ENCODE measurements around the gene BICC1. TPM values are rescaled to one million over a fixed set of nuclear protein-coding genes. Genes with fewer than 3 reads are reported as not detected.

The BICC1 gene
- total and polyA plus RNA-seq, 2 donors (not counting 1 experiment from before 2014, with no cell fraction given) = not detected

DNA sequence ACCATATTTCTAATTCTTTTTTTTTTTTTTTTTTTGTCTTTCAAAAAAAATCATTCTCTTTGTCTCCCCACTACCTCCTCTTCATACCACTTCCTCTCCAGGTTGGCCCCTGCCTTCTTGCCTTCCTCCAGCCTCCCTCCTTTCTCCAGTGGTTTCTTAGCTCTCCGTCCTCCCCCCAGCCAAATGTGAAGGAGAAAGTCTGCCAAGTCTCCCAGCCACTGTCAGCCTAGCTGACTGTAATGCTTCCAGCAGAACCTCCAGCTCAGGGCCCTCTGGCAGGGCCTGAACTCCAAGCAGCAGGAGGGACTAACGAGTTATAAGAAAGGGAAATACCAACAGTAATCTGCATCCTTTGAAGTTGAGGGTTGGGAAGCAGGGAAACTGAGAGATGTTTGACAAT lies 35.5 kb upstream of the BICC1 start:
- no peaks in the 10 kb centered on the region for H4K20me1 ChIP-seq (ENCODE audit: control insufficient read depth, insufficient read depth, low read length, poor library complexity, severe bottlenecking)
- H3K4me1 Mint-ChIP-seq = no peaks in the 10 kb centered on the region
- no peak overlapping the region for H3K4me3 Mint-ChIP-seq
- no peak overlapping the region for H2AFZ ChIP-seq (ENCODE audit: insufficient read depth, low read depth, low read length, poor library complexity, severe bottlenecking)
- H3K27me3 ChIP-seq (replicated peaks in 1 of 4; ENCODE audit: control extremely low read depth in 1 of 4, control insufficient read depth in 3 of 4, insufficient read depth in 4 of 4, low read length in 3 of 4) = no peaks in the 10 kb centered on the region
- H3K4me1 ChIP-seq (ENCODE audit: control insufficient read depth in 2 of 2, insufficient read depth in 2 of 2, low read length in 2 of 2) = no peaks in the 10 kb centered on the region
- POLR2A ChIA-PET = no interaction called here
- no peak for ATAC-seq (ENCODE audit: low read depth)
- no peak for TF ChIP-seq EZH2 (IDR thresholded peaks at IDR 0.05; ENCODE audit: borderline replicate concordance, insufficient read depth, low read depth, low read length, poor library complexity, severe bottlenecking)
- TF ChIP-seq, protein P1, sequence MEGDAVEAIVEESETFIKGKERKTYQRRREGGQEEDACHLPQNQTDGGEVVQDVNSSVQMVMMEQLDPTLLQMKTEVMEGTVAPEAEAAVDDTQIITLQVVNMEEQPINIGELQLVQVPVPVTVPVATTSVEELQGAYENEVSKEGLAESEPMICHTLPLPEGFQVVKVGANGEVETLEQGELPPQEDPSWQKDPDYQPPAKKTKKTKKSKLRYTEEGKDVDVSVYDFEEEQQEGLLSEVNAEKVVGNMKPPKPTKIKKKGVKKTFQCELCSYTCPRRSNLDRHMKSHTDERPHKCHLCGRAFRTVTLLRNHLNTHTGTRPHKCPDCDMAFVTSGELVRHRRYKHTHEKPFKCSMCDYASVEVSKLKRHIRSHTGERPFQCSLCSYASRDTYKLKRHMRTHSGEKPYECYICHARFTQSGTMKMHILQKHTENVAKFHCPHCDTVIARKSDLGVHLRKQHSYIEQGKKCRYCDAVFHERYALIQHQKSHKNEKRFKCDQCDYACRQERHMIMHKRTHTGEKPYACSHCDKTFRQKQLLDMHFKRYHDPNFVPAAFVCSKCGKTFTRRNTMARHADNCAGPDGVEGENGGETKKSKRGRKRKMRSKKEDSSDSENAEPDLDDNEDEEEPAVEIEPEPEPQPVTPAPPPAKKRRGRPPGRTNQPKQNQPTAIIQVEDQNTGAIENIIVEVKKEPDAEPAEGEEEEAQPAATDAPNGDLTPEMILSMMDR (IDR thresholded peaks at IDR 0.05) = no peak
- H3K9me3 Mint-ChIP-seq (ENCODE audit: insufficient read depth) = no peaks in the 10 kb centered on the region
- CTCF ChIA-PET = interaction anchor here (1.0 kb wide), 1 partner anchor 19 kb away, joined by 3 read pairs; no protein-coding TSS in a partner anchor
- no peaks in the 10 kb centered on the region for H3K9me3 ChIP-seq (ENCODE audit: control extremely low read depth in 1 of 3, control insufficient read depth in 2 of 3, insufficient read depth in 1 of 3, low read length in 2 of 3)
- H3K36me3 ChIP-seq (replicated peaks in 1 of 2; ENCODE audit: control extremely low read depth in 1 of 2, control insufficient read depth in 1 of 2, extremely low read depth in 1 of 2, insufficient read depth in 2 of 2, low read length in 1 of 2) = no peaks in the 10 kb centered on the region
- no peak overlapping the region for H3K4me3 ChIP-seq (ENCODE audit: control extremely low read depth in 1 of 5, extremely low read depth in 1 of 5, insufficient read depth in 1 of 5, low read depth in 2 of 5, low read length in 4 of 5)
- H3K27me3 Mint-ChIP-seq = peaks cover 11% of the 10 kb centered on the region
- WGBS (ENCODE audit: insufficient coverage) = 17% methylated on average over 1 of the region's 2 CpGs
- intact Hi-C loops (cut with micrococcal nuclease) = no loop called here
- H3K27ac ChIP-seq (ENCODE audit: low read length in 2 of 2) = no peak overlapping the region
- no peak overlapping the region for H3K4me2 ChIP-seq (replicated peaks; ENCODE audit: low read depth, low read length, poor library complexity, severe bottlenecking)
- H3K9ac ChIP-seq (ENCODE audit: low read length) = no peak overlapping the region
- DNase-seq = no peak
- H3K27ac Mint-ChIP-seq = no peak overlapping the region
- H3K79me2 ChIP-seq (ENCODE audit: control insufficient read depth, insufficient read depth, low read length) = no peaks in the 10 kb centered on the region

DNA sequence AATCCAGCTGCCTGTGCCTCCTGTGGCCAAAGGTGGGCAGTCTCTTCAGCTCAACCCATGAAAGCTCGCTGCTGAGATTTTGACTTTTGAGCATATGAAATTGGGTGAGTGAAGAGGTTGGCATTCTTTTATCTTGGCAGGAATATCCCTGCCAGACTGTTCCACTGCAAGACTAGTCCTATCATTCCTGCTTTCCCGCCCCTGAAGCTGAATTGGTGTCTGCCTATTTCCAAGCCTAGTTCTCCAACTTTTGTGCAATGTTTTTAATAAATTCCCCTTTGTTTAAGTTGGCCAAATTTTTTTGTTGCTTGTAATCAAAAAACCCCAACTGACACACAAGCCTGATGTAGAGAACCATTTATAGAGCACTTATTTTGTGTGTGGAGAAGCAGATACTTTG lies 34.8 kb upstream of the BICC1 start:
- Histone ChIP-seq H3K9ac (ENCODE audit: low read length) (no peak overlapping the region), H4K20me1 (ENCODE audit: control insufficient read depth, insufficient read depth, low read length, poor library complexity, severe bottlenecking) (no peaks in the 10 kb centered on the region), H3K4me3 (ENCODE audit: control extremely low read depth in 1 of 5, extremely low read depth in 1 of 5, insufficient read depth in 1 of 5, low read depth in 2 of 5, low read length in 4 of 5) (no peak overlapping the region), H3K9me3 (ENCODE audit: control extremely low read depth in 1 of 3, control insufficient read depth in 2 of 3, insufficient read depth in 1 of 3, low read length in 2 of 3) (no peaks in the 10 kb centered on the region), H3K27me3 (replicated peaks in 1 of 4; ENCODE audit: control extremely low read depth in 1 of 4, control insufficient read depth in 3 of 4, insufficient read depth in 4 of 4, low read length in 3 of 4) (no peaks in the 10 kb centered on the region), H3K36me3 (replicated peaks in 1 of 2; ENCODE audit: control extremely low read depth in 1 of 2, control insufficient read depth in 1 of 2, extremely low read depth in 1 of 2, insufficient read depth in 2 of 2, low read length in 1 of 2) (no peaks in the 10 kb centered on the region), H2AFZ (ENCODE audit: insufficient read depth, low read depth, low read length, poor library complexity, severe bottlenecking) (no peak overlapping the region), H3K4me1 (ENCODE audit: control insufficient read depth in 2 of 2, insufficient read depth in 2 of 2, low read length in 2 of 2) (no peaks in the 10 kb centered on the region), H3K27ac (ENCODE audit: low read length in 2 of 2) (no peak overlapping the region), H3K4me2 (replicated peaks; ENCODE audit: low read depth, low read length, poor library complexity, severe bottlenecking) (no peak overlapping the region), H3K79me2 (ENCODE audit: control insufficient read depth, insufficient read depth, low read length) (no peaks in the 10 kb centered on the region)
- Mint-ChIP-seq H3K27me3 (peaks cover 17% of the 10 kb centered on the region), H3K4me3 (no peak overlapping the region), H3K4me1 (no peaks in the 10 kb centered on the region), H3K27ac (no peak overlapping the region), H3K9me3 (ENCODE audit: insufficient read depth) (no peaks in the 10 kb centered on the region)
- 80% methylated on average over 1 of the region's 2 CpGs for WGBS (ENCODE audit: insufficient coverage)
- no peak for TF ChIP-seq EZH2 (IDR thresholded peaks at IDR 0.05; ENCODE audit: borderline replicate concordance, insufficient read depth, low read depth, low read length, poor library complexity, severe bottlenecking)
- TF ChIP-seq, protein P1 (IDR thresholded peaks at IDR 0.05) = no peak
- ChIA-PET POLR2A (no interaction called here), CTCF (interaction anchor here (1.0 kb wide), 1 partner anchor 19 kb away, joined by 3 read pairs; no protein-coding TSS in a partner anchor)
- intact Hi-C loops (cut with micrococcal nuclease) = no loop called here
- ATAC-seq (ENCODE audit: low read depth) (no peak), DNase-seq (no peak)

All from B cell (primary cell).